Keratinocyte (primary cell): Measurements from ENCODE around the gene FMN2. TPM values are rescaled to one million over a fixed set of nuclear protein-coding genes. Genes with fewer than 3 reads are reported as not detected.

Experiments
- DNase-seq: peaks from one replicate; pipeline ENCODE4 v3.0.0-alpha.2; 2011; ENCODE audit warnings: low read depth, missing footprints, low spot score
- FAIRE-seq: peaks from 2 replicates; lab custom pipeline; 2011; peaks lifted over from hg19 to GRCh38; lab: Jason Lieb, UNC
- H2AFZ ChIP-seq: 2 replicates; pipeline ENCODE4 v1.6.0; 2012; ENCODE audit warnings: low read length, control low read depth, inconsistent platforms; ENCODE audit not compliant: control insufficient read depth
- H3K27ac ChIP-seq: 2 replicates; pipeline ENCODE4 v1.5.1; 2011; ENCODE audit warnings: low read length; ENCODE audit not compliant: control insufficient read depth, insufficient read depth
- H3K27me3 ChIP-seq: 3 replicates; pipeline ENCODE4 v1.6.0; 2011; ENCODE audit warnings: low read length; ENCODE audit not compliant: control insufficient read depth, insufficient read depth; ENCODE audit errors: extremely low read depth
- H3K36me3 ChIP-seq, 2 experiments: 2 replicates in 1 of 2; 3 replicates in 1 of 2; pipeline ENCODE4 v1.5.1; 2011; ENCODE audit warnings: low read length in 2 of 2, mild to moderate bottlenecking in 1 of 2; ENCODE audit not compliant: control insufficient read depth in 2 of 2, insufficient read depth in 2 of 2; ENCODE audit errors: extremely low read depth in 1 of 2
- H3K4me1 ChIP-seq: 3 replicates; pipeline ENCODE4 v1.5.1; 2011; ENCODE audit warnings: low read length; ENCODE audit not compliant: control insufficient read depth, insufficient read depth; ENCODE audit errors: extremely low read depth
- H3K4me2 ChIP-seq: 3 replicates; pipeline ENCODE4 v1.6.0; 2011; ENCODE audit warnings: low read depth, low read length; ENCODE audit not compliant: control insufficient read depth, insufficient read depth; ENCODE audit errors: extremely low read depth
- H3K4me3 ChIP-seq, 3 experiments: fragments of 200-600 bp in 1 of 3; sonication (generic) in 1 of 3; 2 replicates in 2 of 3; 3 replicates in 1 of 3; pipeline ENCODE4 v1.5.1; 2011 to 2016; ENCODE audit warnings: low read length in 3 of 3, mild to moderate bottlenecking in 3 of 3, control low read depth in 2 of 3, inconsistent platforms in 1 of 3, low read depth in 1 of 3, mixed read lengths in 1 of 3, mixed run types in 1 of 3, moderate library complexity in 1 of 3; ENCODE audit not compliant: control insufficient read depth in 2 of 3, insufficient read depth in 2 of 3; ENCODE audit errors: extremely low read depth in 1 of 3
- H3K79me2 ChIP-seq: 2 replicates; pipeline ENCODE4 v1.6.0; 2012; ENCODE audit warnings: low read length; ENCODE audit not compliant: control insufficient read depth, insufficient read depth
- H3K9ac ChIP-seq: 3 replicates; pipeline ENCODE4 v1.6.0; 2011; ENCODE audit warnings: low read length; ENCODE audit not compliant: control insufficient read depth, insufficient read depth; ENCODE audit errors: extremely low read depth
- H3K9me1 ChIP-seq: 3 replicates; pipeline ENCODE4 v1.6.0; 2011; ENCODE audit warnings: low read length; ENCODE audit not compliant: control insufficient read depth, insufficient read depth; ENCODE audit errors: extremely low read depth
- H3K9me3 ChIP-seq: 2 replicates; pipeline ENCODE4 v1.5.1; 2012; ENCODE audit warnings: low read depth, low read length; ENCODE audit not compliant: control insufficient read depth
- H4K20me1 ChIP-seq: 3 replicates; pipeline ENCODE4 v1.6.0; 2011; ENCODE audit warnings: low read length; ENCODE audit not compliant: control insufficient read depth, insufficient read depth; ENCODE audit errors: extremely low read depth
- EZH2 ChIP-seq: IDR thresholded peaks from one replicate; pipeline ENCODE4 v1.6.1; 2012; ENCODE audit warnings: inconsistent platforms, mild to moderate bottlenecking, low read length, moderate library complexity
- dilution Hi-C: fragments of 300-500 bp; cut with MboI; formaldehyde crosslinking; loops from one replicate; pipeline ENCODE4 v1.7.0; 2020; ENCODE audit warnings: low sequenced_read_pairs; ENCODE audit not compliant: extremely low pct_ligation_motif_present
- polyA plus RNA-seq, 5 experiments: library from polyadenylated mRNA; depleted of rRNA in 3 of 5; stranded (reverse) in 3 of 5; stranded (forward) in 1 of 5; unstranded in 1 of 5; fragments of >200 nt; gene quantifications; 1 replicate in 1 of 5; 2 replicates in 3 of 5; 3 replicates in 1 of 5; pipeline versions ENCODE4 v1.2.1 to v1.2.3, GENCODE V29; 2011 to 2012; ENCODE audit warnings: missing spikeins in 2 of 5, low read depth in 1 of 5, low replicate concordance in 1 of 5
- TF ChIP-seq, protein P1 (sequence below), 3 experiments: IDR thresholded peaks in 1 of 3; conservative IDR thresholded peaks in 1 of 3; optimal IDR thresholded peaks in 1 of 3; 2 replicates in 2 of 3; 3 replicates in 1 of 3; pipeline versions ENCODE3 to v1.5.1; 2011; ENCODE audit warnings: low read length in 3 of 3, mild to moderate bottlenecking in 3 of 3, moderate library complexity in 2 of 3, control low read depth in 1 of 3, inconsistent platforms in 1 of 3; ENCODE audit not compliant: insufficient read depth in 2 of 3; ENCODE audit errors: extremely low read depth in 1 of 3

The FMN2 gene
- polyA plus RNA-seq, 1 donor (not counting 4 experiments of a cell fraction or from before 2014, with no cell fraction given), result not detected

DNA sequence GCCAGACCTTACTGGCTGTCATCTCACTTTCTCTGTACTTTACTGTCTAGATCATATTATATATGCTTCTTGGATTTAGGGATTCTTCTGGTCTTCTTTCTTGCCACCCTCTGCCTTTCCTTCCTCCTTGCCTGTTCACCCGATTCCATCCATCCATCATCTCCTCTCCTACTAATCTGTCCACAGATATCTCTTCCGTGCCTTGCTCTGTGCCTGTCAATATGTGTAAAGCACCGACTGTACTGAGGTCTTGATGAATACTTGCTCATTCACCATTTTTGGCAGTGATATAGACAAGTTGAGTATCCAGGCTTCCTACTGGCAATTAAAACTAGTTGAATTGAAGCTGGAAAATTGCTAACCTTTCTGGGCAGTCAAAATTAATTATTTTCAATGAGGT is 8.1 kb downstream of the FMN2 start:
- no peak overlapping the region for H3K4me2 ChIP-seq
- H3K9me1 ChIP-seq, result no peaks in the 10 kb centered on the region
- H2AFZ ChIP-seq, result no peak overlapping the region
- no peaks in the 10 kb centered on the region for H3K79me2 ChIP-seq
- no peaks in the 10 kb centered on the region for H3K4me1 ChIP-seq
- H3K9ac ChIP-seq, result no peak overlapping the region
- DNase-seq, result no peak
- no peaks in the 10 kb centered on the region for H3K36me3 ChIP-seq
- FAIRE-seq, result no peak
- dilution Hi-C loops, result no loop called here
- H3K27me3 ChIP-seq, result no peaks in the 10 kb centered on the region
- H3K27ac ChIP-seq, result no peak overlapping the region
- H3K4me3 ChIP-seq, result no peak overlapping the region
- no peak for TF ChIP-seq EZH2
- TF ChIP-seq, protein P1, sequence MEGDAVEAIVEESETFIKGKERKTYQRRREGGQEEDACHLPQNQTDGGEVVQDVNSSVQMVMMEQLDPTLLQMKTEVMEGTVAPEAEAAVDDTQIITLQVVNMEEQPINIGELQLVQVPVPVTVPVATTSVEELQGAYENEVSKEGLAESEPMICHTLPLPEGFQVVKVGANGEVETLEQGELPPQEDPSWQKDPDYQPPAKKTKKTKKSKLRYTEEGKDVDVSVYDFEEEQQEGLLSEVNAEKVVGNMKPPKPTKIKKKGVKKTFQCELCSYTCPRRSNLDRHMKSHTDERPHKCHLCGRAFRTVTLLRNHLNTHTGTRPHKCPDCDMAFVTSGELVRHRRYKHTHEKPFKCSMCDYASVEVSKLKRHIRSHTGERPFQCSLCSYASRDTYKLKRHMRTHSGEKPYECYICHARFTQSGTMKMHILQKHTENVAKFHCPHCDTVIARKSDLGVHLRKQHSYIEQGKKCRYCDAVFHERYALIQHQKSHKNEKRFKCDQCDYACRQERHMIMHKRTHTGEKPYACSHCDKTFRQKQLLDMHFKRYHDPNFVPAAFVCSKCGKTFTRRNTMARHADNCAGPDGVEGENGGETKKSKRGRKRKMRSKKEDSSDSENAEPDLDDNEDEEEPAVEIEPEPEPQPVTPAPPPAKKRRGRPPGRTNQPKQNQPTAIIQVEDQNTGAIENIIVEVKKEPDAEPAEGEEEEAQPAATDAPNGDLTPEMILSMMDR (optimal IDR thresholded peaks at IDR 0.05 in 1 of 3, IDR thresholded peaks at IDR 0.05 in 1 of 3, conservative IDR thresholded peaks at IDR 0.05 in 1 of 3; ENCODE audit: extremely low read depth in 1 of 3, insufficient read depth in 2 of 3, low read length in 3 of 3), result no peak
- no peaks in the 10 kb centered on the region for H4K20me1 ChIP-seq
- no peaks in the 10 kb centered on the region for H3K9me3 ChIP-seq

- no peaks in the 10 kb centered on the region for H3K27me3 ChIP-seq
- H3K79me2 ChIP-seq, result no peaks in the 10 kb centered on the region
- FAIRE-seq, result no peak
- TF ChIP-seq, protein P1 (optimal IDR thresholded peaks at IDR 0.05 in 1 of 3, IDR thresholded peaks at IDR 0.05 in 1 of 3, conservative IDR thresholded peaks at IDR 0.05 in 1 of 3; ENCODE audit: extremely low read depth in 1 of 3, insufficient read depth in 2 of 3, low read length in 3 of 3), result no peak
- no peak for TF ChIP-seq EZH2
- dilution Hi-C loops, result no loop called here
- no peaks in the 10 kb centered on the region for H3K9me1 ChIP-seq
- DNase-seq, result no peak
- H4K20me1 ChIP-seq, result no peaks in the 10 kb centered on the region
- H3K27ac ChIP-seq, result no peak overlapping the region
- H3K36me3 ChIP-seq, result no peaks in the 10 kb centered on the region
- no peak overlapping the region for H3K9ac ChIP-seq
- no peaks in the 10 kb centered on the region for H3K9me3 ChIP-seq
- no peaks in the 10 kb centered on the region for H3K4me1 ChIP-seq
- no peak overlapping the region for H3K4me3 ChIP-seq
- H3K4me2 ChIP-seq, result no peak overlapping the region
- H2AFZ ChIP-seq, result no peak overlapping the region
Observed at GRCh38 chr1:240100371-240100934, 8.8 kb downstream of the FMN2 start.
